IMR-90 (cell line): ENCODE data around the gene SYP. TPM values are rescaled to one million over a fixed set of nuclear protein-coding genes. Genes with fewer than 3 reads are reported as not detected.

Experiments used
- ATAC-seq: fragments of 200-7000 bp; cut with Tn5 transposase; 2 replicates; pipeline ENCODE4 v1.9.1; 2020; ENCODE audit warnings: low read depth, mild to moderate bottlenecking, moderate library complexity
- BruUV-seq: library from RNA; stranded (reverse); fragments of 400-500 nt; replicated peaks from 2 replicates; lab custom pipeline; 2021; lab: Mats Ljungman, UMichigan
- CTCF ChIA-PET: fragments of 300-600 bp; formaldehyde crosslinking; extraction: SDS; loops from one replicate; lab custom pipeline; 2021; ENCODE audit warnings: antibody characterized with exemption; lab: Yijun Ruan, JAX
- POLR2A ChIA-PET: fragments of 300-600 bp; sonication (Branson Sonifier 250); formaldehyde crosslinking; loops from one replicate; lab custom pipeline; 2022; ENCODE audit warnings: antibody characterized with exemption; ENCODE audit not compliant: unreplicated experiment; lab: Charles Lee
- DNase-seq: peaks from one replicate; pipeline ENCODE4 v3.0.0; 2013
- H2AFZ ChIP-seq: replicated peaks from 2 replicates; pipeline ENCODE3; 2013; ENCODE audit warnings: low read length, mild to moderate bottlenecking; ENCODE audit not compliant: poor library complexity
- H2AK5ac ChIP-seq: 2 replicates; pipeline ENCODE4 v1.6.1; 2013; ENCODE audit warnings: low read depth, low read length, inconsistent platforms
- H2AK9ac ChIP-seq: replicated peaks from 2 replicates; pipeline ENCODE3; 2013; ENCODE audit warnings: mild to moderate bottlenecking, low read depth, low read length, moderate library complexity; ENCODE audit not compliant: poor library complexity
- H2BK120ac ChIP-seq: 2 replicates; pipeline ENCODE4 v1.6.1; 2013; ENCODE audit warnings: low read depth, low read length, inconsistent platforms
- H2BK15ac ChIP-seq: 3 replicates; pipeline ENCODE4 v1.6.1; 2013; ENCODE audit warnings: low read depth, low read length, inconsistent platforms
- H2BK20ac ChIP-seq: 2 replicates; pipeline ENCODE4 v1.6.1; 2013; ENCODE audit warnings: low read depth, mild to moderate bottlenecking, inconsistent platforms, low read length, moderate library complexity
- H2BK5ac ChIP-seq: 2 replicates; pipeline ENCODE4 v1.6.1; 2013; ENCODE audit warnings: mild to moderate bottlenecking, low read depth, low read length, inconsistent platforms; ENCODE audit not compliant: poor library complexity, severe bottlenecking
- H3K14ac ChIP-seq: replicated peaks from 2 replicates; pipeline ENCODE4 v1.6.1; 2013; ENCODE audit warnings: low read depth, low read length, inconsistent platforms
- H3K18ac ChIP-seq: 2 replicates; pipeline ENCODE4 v1.6.1; 2013; ENCODE audit warnings: low read depth, low read length, control low read depth
- H3K23ac ChIP-seq: 2 replicates; pipeline ENCODE4 v1.6.1; 2013; ENCODE audit warnings: low read depth, low read length, inconsistent platforms
- H3K27ac ChIP-seq: 2 replicates; pipeline ENCODE4 v1.5.1; 2013; ENCODE audit warnings: mild to moderate bottlenecking, control low read depth, low read length; ENCODE audit not compliant: insufficient read depth
- H3K27me3 ChIP-seq: 2 replicates; pipeline ENCODE4 v1.6.1; 2013; ENCODE audit warnings: low read length; ENCODE audit not compliant: control insufficient read depth, insufficient read depth
- H3K36me3 ChIP-seq: 2 replicates; pipeline ENCODE4 v1.6.1; 2013; ENCODE audit warnings: low read length, mixed read lengths; ENCODE audit not compliant: control insufficient read depth, insufficient read depth
- H3K4ac ChIP-seq: 2 replicates; pipeline ENCODE4 v1.6.1; 2013; ENCODE audit warnings: low read depth, low read length, inconsistent platforms
- H3K4me1 ChIP-seq: 2 replicates; pipeline ENCODE4 v1.6.1; 2013; ENCODE audit warnings: low read length, mixed read lengths; ENCODE audit not compliant: control insufficient read depth, insufficient read depth
- H3K4me2 ChIP-seq: 2 replicates; pipeline ENCODE4 v1.6.1; 2013; ENCODE audit warnings: low read depth, mild to moderate bottlenecking, control low read depth, low read length, moderate library complexity
- H3K4me3 ChIP-seq: 2 replicates; pipeline ENCODE4 v1.5.1; 2013; ENCODE audit warnings: low read depth, mild to moderate bottlenecking, control low read depth, low read length, moderate library complexity; ENCODE audit not compliant: insufficient read depth
- H3K56ac ChIP-seq: 2 replicates; pipeline ENCODE4 v1.6.1; 2013; ENCODE audit warnings: low read length, inconsistent platforms; ENCODE audit not compliant: insufficient read depth; ENCODE audit errors: extremely low read depth
- H3K79me1 ChIP-seq, 2 experiments: 2 replicates each; pipeline ENCODE4 v1.6.1; 2013; ENCODE audit warnings: low read length in 2 of 2, inconsistent platforms in 1 of 2, low read depth in 1 of 2
- H3K9ac ChIP-seq: 2 replicates; pipeline ENCODE4 v1.6.1; 2013; ENCODE audit warnings: low read depth, low read length, control low read depth
- H3K9me1 ChIP-seq: 2 replicates; pipeline ENCODE4 v1.6.1; 2013; ENCODE audit warnings: low read length, inconsistent platforms; ENCODE audit not compliant: insufficient read depth
- H3K9me3 ChIP-seq: 2 replicates; pipeline ENCODE4 v1.6.1; 2013; ENCODE audit warnings: low read length; ENCODE audit not compliant: control insufficient read depth, insufficient read depth
- H4K20me1 ChIP-seq: 2 replicates; pipeline ENCODE4 v1.6.1; 2013; ENCODE audit warnings: low read length, inconsistent platforms; ENCODE audit not compliant: insufficient read depth
- H4K5ac ChIP-seq: 2 replicates; pipeline ENCODE4 v1.6.1; 2013; ENCODE audit warnings: mild to moderate bottlenecking, low read depth, low read length, control low read depth
- H4K8ac ChIP-seq, 2 experiments: 2 replicates each; pipeline ENCODE4 v1.6.1; 2013; ENCODE audit warnings: low read depth in 2 of 2, low read length in 2 of 2, control low read depth in 1 of 2, inconsistent platforms in 1 of 2
- H4K91ac ChIP-seq: 2 replicates; pipeline ENCODE4 v1.6.1; 2013; ENCODE audit warnings: low read depth, low read length, inconsistent platforms; ENCODE audit not compliant: insufficient read depth
- CEBPB ChIP-seq: IDR thresholded peaks from 2 replicates; pipeline ENCODE4 v1.6.1; 2012; ENCODE audit warnings: low read depth, low read length, improper control_type of control experiment
- CHD1 ChIP-seq: IDR thresholded peaks from 2 replicates; pipeline ENCODE4 v1.6.1; 2012; ENCODE audit warnings: low read depth, low read length, improper control_type of control experiment
- NFE2L2 ChIP-seq: fragments of 150-350 bp; IDR thresholded peaks from 2 replicates; pipeline ENCODE4 v1.6.1; 2016; ENCODE audit warnings: low read depth, mild to moderate bottlenecking, low read length
- RAD21 ChIP-seq: IDR thresholded peaks from 2 replicates; pipeline ENCODE4 v1.6.1; 2012; ENCODE audit warnings: low read length, improper control_type of control experiment
- RFX5 ChIP-seq: IDR thresholded peaks from 2 replicates; pipeline ENCODE4 v1.8.0; 2012; ENCODE audit warnings: low read depth, mild to moderate bottlenecking, low read length, moderate library complexity
- SMC3 ChIP-seq: fragments of 150-350 bp; IDR thresholded peaks from 2 replicates; pipeline ENCODE4 v1.6.1; 2016; ENCODE audit warnings: low read depth, mild to moderate bottlenecking, antibody characterized with exemption, low read length, moderate library complexity
- WGBS, 2 experiments: methylation state at CpG; one replicate each; pipeline versions ENCODE4 v1.1.5 to v1.1.7; 2013; ENCODE audit warnings: missing lambda C conversion rate in 2 of 2; ENCODE audit not compliant: insufficient read length in 1 of 2; ENCODE audit errors: extremely low coverage in 2 of 2; 5-methylcytosine and 5-hydroxymethylcytosine counted together
- dilution Hi-C: fragments of 300-500 bp; cut with HindIII; formaldehyde crosslinking; loops from one replicate; pipeline ENCODE4 v1.14.3; 2018; ENCODE audit warnings: low sequenced_read_pairs; ENCODE audit not compliant: unreplicated experiment
- in situ Hi-C: fragments of 300-500 bp; cut with MboI; formaldehyde crosslinking; loops from 3 replicates; pipeline ENCODE4 v1.14.3; 2019; ENCODE audit warnings: low sequenced_read_pairs, inconsistent platforms, mixed read lengths
- intact Hi-C: fragments of 100-400 bp; cut with micrococcal nuclease; formaldehyde crosslinking; loops from 2 replicates; pipeline ENCODE4 v1.10.0; 2022
- polyA plus RNA-seq, 3 experiments: library from polyadenylated mRNA; depleted of rRNA; stranded (reverse); fragments of >200 nt; gene quantifications; 2 replicates each; pipeline ENCODE4 v1.2.3, GENCODE V29; 2012; ENCODE audit warnings: low replicate concordance in 1 of 3
- total RNA-seq: library from RNA; depleted of rRNA; stranded (reverse); fragments of >200 nt; gene quantifications from 2 replicates; pipeline ENCODE4 v1.2.3, GENCODE V29; 2012

SYP gene
- total and polyA plus RNA-seq, 2 of the 4 experiments (the other 2 are of a cell fraction): under 0.01 to 0.05 TPM

DNA sequence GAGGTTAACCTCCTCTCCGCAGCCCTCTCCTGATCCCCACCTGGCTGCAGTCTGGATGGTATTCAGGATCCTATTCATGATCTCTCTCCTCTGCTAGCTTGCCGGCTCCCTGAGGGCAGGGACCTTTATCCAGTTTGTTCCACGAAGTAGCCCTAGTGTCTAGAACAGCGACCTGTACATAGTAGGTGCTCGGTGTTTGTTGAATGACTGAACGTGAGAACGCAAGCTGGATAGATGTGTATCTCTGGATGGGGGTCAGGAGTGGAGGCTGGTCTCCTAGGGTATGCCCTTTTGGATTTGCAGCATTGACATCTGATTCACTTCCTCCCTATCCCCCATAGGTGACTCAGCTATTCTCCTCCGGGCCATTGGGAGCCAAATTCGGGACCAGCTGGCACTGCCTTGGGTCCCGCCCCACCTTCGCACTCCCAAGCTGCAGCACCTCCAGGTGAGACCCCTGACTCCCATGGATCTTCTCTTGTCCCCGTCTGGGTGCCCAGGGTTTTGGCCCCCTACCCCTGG, 42.6 kb upstream of the SYP start:
- in situ Hi-C loops: no loop called here

More for the DNA sequence above, 42.6 kb upstream of the SYP start:
- Histone ChIP-seq H3K4me1 (no peaks in the 10 kb centered on the region), H3K27ac (no peak overlapping the region), H3K9me3 (no peaks in the 10 kb centered on the region), H3K18ac (no peak overlapping the region), H4K91ac (no peak overlapping the region), H2AK5ac (no peak overlapping the region), H4K5ac (no peak overlapping the region), H3K36me3 (peaks cover 7% of the 10 kb centered on the region; the same call in 1 of the 2 replicates), H2BK5ac (no peak overlapping the region), H3K79me1 (no peaks in the 10 kb centered on the region), H4K20me1 (no peaks in the 10 kb centered on the region), H3K9me1 (no peaks in the 10 kb centered on the region), H3K4me3 (no peak overlapping the region), H3K56ac (no peak overlapping the region), H2BK20ac (no peak overlapping the region), H4K8ac (no peak overlapping the region), H2AK9ac (peak overlapping the region; percentile 28), H3K23ac (no peak overlapping the region), H3K14ac (no peak overlapping the region), H3K4ac (no peak overlapping the region), H3K9ac (no peak overlapping the region), H2BK15ac (no peak overlapping the region), H3K4me2 (no peak overlapping the region), H2BK120ac (no peak overlapping the region), H2AFZ (no peak overlapping the region), H3K27me3 (no peaks in the 10 kb centered on the region; the same call in 1 of the 2 replicates)
- dilution Hi-C loops: no loop called here
- ChIA-PET CTCF (no interaction called here), POLR2A (no interaction called here)
- ATAC-seq (no peak), DNase-seq (no peak)
- BruUV-seq: no TSS peak
- WGBS, 2 experiments: 80% methylated on average over 2 of the region's 12 CpGs; no CpG with 5 or more reads in 1 of the 2 experiments
- no peak for TF ChIP-seq CHD1
- no peak for TF ChIP-seq SMC3
- TF ChIP-seq CEBPB: no peak
- TF ChIP-seq RFX5: no peak
- no peak for TF ChIP-seq RAD21
- TF ChIP-seq NFE2L2: no peak
- intact Hi-C loops: no loop called here
